CD4-positive, alpha-beta T cell treated with Interleukin-4 for 4 hours (primary cell): ENCODE data around the gene DDX46.
"Not testable (repeated sequence)": the region's sequence is repeated elsewhere in the genome, so short reads cannot be mapped to it uniquely, and the experiment has no call there.

Source experiments
- DNase-seq: peaks from one replicate; pipeline ENCODE4 v3.0.0-alpha.2; 2020

DDX46 gene

GRCh38 chr5:134758504-134759341 lies at the start of gene DDX46:
Gene DDX46 (plus strand): TSS chr5:134758779. CDS start chr5:134758939, 160 bp downstream.
- DNase-seq, result peak; percentile 93

GRCh38 chr5:134714120-134714519 lies 44.5 kb upstream of the DDX46 start:
- DNase-seq, result no peak

- DNase-seq, result no peak
Measured at GRCh38 chr5:134714541-134714940, 44.0 kb upstream of the DDX46 start.

- not testable (repeated sequence) for DNase-seq
Measured at GRCh38 chr5:134715466-134715865, 43.1 kb upstream of the DDX46 start.

- no peak for DNase-seq
Measured at GRCh38 chr5:134724872-134725271, 33.7 kb upstream of the DDX46 start.

- no peak for DNase-seq
Measured at GRCh38 chr5:134732819-134733218, 25.8 kb upstream of the DDX46 start.

GRCh38 chr5:134735243-134735642 lies 23.3 kb upstream of the DDX46 start:
- DNase-seq, result no peak

GRCh38 chr5:134736173-134736812 lies 22.3 kb upstream of the DDX46 start:
- DNase-seq, result no peak

- DNase-seq, result peak; percentile 97
Measured at GRCh38 chr5:134738133-134738962, 20.2 kb upstream of the DDX46 start, which contains the start of gene CAMLG. Gene CAMLG (plus strand): TSS chr5:134738548. CDS start chr5:134738621, 73 bp downstream.

GRCh38 chr5:134738963-134739661 lies 19.5 kb upstream of the DDX46 start:
- DNase-seq, result peak; percentile 32

GRCh38 chr5:134741052-134741451 lies 17.5 kb upstream of the DDX46 start:
- DNase-seq, result no peak

- DNase-seq, result no peak
Measured at GRCh38 chr5:134742134-134742533, 16.4 kb upstream of the DDX46 start.

GRCh38 chr5:134749415-134749814 lies 9.2 kb upstream of the DDX46 start:
- DNase-seq, result no peak

GRCh38 chr5:134758176-134758503 lies 439 bp upstream of the DDX46 start:
- no peak for DNase-seq

GRCh38 chr5:134767528-134768291 lies 9.1 kb downstream of the DDX46 start:
- DNase-seq, result not testable (repeated sequence)

GRCh38 chr5:134769206-134769605 lies 10.6 kb downstream of the DDX46 start:
- no peak for DNase-seq

- no peak for DNase-seq
Measured at GRCh38 chr5:134772461-134773125, 14.0 kb downstream of the DDX46 start.

GRCh38 chr5:134777366-134777765 lies 18.8 kb downstream of the DDX46 start:
- no peak for DNase-seq

- peak; percentile 10 for DNase-seq
Measured at GRCh38 chr5:134784241-134784920, 25.8 kb downstream of the DDX46 start.

GRCh38 chr5:134784946-134785620 lies 26.5 kb downstream of the DDX46 start:
- DNase-seq, result no peak
